ENCODE measurements around the gene BTBD9. TPM values are rescaled to one million over a fixed set of nuclear protein-coding genes. Genes with fewer than 3 reads are reported as not detected.
A peak's percentile ranks its signal among the peaks of the same experiment; 100 is the strongest.

Gene BTBD9
- total RNA-seq, 1 donor from 2014 or later, result 49.7 TPM

DNA sequence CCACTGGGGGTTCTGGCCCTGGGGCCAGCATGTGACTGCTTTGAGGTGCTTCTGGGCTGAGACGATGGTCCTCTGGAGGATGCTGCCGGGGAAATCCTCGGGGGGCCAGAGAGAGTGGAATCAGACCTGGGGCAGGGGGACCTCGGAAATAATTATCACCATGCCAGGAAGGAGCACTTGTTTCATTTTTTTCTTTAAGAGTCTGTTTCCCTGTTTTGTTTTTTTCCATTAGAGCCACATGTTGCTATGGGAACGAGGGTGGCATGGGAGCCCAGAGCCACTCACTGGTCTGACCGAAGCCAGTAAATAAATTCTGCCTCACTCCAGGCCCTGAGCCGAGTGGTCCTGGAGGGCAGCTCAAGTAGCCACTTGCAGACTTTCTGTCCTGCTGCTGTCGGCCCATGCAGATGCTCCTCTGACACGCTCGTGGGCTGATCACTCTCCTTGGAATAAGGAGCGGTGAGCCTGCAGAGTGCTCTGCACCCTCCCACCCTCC is 455.1 kb downstream of the BTBD9 start:
- DNase-seq, result no peak

DNA sequence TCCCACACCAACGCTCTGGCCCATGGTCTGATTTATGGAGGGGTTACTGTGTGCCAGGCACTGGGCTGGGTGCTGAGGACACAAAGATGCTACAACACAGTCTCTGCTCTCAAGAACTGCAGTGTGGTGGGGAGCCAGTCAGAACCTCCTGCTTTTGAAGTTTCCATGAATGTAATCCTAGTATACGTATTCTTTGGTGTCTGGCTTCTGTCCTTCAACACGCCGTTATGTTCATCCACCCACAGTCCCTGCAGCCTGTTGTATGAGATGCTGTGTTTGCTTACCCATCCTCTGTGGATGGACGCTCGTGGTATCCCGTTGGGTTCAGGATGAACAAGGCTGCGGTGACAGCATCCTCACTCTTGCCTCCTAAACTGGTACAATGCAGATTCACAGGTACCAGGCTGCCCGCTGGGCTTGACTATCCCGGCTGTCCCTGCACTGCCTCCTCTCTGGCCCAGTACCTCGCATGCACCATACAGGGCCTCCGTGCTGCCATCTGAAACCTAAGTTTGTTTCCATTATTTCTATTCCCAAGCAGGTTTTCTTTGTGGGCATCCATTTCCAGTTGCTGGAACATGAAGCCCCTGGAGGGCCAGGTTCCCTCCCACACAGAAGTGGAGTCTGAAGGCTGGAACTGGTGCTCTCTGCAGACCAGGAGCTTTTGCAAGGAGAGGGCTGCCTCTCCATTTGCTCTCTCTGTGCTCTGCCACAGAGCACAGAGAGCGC is 455.7 kb downstream of the BTBD9 start:
- DNase-seq (no peak), ATAC-seq (no peak)
- no peaks in the 10 kb centered on the region for H3K9me3 ChIP-seq
- H3K4me3 ChIP-seq, result no peak overlapping the region
- no peaks in the 10 kb centered on the region for H3K27me3 ChIP-seq (ENCODE audit: low read depth)
- H3K27ac ChIP-seq, result no peak overlapping the region
- peaks cover 4% of the 10 kb centered on the region for H3K36me3 ChIP-seq
- intact Hi-C loops (cut with DNase I), result no loop called here
- TF ChIP-seq, protein P1, sequence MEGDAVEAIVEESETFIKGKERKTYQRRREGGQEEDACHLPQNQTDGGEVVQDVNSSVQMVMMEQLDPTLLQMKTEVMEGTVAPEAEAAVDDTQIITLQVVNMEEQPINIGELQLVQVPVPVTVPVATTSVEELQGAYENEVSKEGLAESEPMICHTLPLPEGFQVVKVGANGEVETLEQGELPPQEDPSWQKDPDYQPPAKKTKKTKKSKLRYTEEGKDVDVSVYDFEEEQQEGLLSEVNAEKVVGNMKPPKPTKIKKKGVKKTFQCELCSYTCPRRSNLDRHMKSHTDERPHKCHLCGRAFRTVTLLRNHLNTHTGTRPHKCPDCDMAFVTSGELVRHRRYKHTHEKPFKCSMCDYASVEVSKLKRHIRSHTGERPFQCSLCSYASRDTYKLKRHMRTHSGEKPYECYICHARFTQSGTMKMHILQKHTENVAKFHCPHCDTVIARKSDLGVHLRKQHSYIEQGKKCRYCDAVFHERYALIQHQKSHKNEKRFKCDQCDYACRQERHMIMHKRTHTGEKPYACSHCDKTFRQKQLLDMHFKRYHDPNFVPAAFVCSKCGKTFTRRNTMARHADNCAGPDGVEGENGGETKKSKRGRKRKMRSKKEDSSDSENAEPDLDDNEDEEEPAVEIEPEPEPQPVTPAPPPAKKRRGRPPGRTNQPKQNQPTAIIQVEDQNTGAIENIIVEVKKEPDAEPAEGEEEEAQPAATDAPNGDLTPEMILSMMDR (IDR thresholded peaks at IDR 0.05), result no peak
- no peaks in the 10 kb centered on the region for H3K4me1 ChIP-seq

More for the DNA sequence above, 455.1 kb downstream of the BTBD9 start:
- peak in 1 of 2 donors; percentile 30 for ATAC-seq
- Histone ChIP-seq H3K4me1 (no peaks in the 10 kb centered on the region), H3K36me3 (peaks cover 4% of the 10 kb centered on the region), H3K27ac (no peak overlapping the region), H3K27me3 (ENCODE audit: low read depth) (no peaks in the 10 kb centered on the region), H3K9me3 (no peaks in the 10 kb centered on the region), H3K4me3 (no peak overlapping the region)
- TF ChIP-seq, protein P1 (IDR thresholded peaks at IDR 0.05), result no peak
- intact Hi-C loops (cut with DNase I), result no loop called here

DNA sequence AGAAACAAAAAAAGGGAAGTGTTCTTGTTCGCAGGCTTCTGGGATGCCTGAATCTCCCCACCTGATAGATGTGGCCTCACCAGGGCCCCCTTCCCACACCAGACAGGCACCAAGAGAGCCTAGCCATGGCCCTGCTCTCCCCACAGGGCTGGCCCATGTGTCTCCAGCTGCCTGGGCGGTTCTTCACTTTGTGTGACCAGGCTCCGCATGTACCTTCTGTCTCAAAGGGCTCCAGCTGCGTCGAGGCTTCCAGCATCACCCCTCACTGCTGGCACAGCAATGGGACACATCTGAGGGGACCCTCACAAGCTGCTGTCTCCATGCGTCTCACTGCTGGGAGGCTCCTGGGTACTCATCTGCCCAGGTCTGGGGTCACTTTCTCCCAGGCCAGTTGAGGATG is 457.3 kb downstream of the BTBD9 start:
- Histone ChIP-seq H3K4me1 (no peaks in the 10 kb centered on the region), H3K27me3 (ENCODE audit: low read depth) (no peaks in the 10 kb centered on the region), H3K27ac (no peak overlapping the region), H3K4me3 (no peak overlapping the region), H3K36me3 (peaks cover 4% of the 10 kb centered on the region), H3K9me3 (no peaks in the 10 kb centered on the region)
- intact Hi-C loops (cut with DNase I), result no loop called here
- ATAC-seq (no peak), DNase-seq (no peak)
- TF ChIP-seq, protein P1 (IDR thresholded peaks at IDR 0.05), result no peak

DNA sequence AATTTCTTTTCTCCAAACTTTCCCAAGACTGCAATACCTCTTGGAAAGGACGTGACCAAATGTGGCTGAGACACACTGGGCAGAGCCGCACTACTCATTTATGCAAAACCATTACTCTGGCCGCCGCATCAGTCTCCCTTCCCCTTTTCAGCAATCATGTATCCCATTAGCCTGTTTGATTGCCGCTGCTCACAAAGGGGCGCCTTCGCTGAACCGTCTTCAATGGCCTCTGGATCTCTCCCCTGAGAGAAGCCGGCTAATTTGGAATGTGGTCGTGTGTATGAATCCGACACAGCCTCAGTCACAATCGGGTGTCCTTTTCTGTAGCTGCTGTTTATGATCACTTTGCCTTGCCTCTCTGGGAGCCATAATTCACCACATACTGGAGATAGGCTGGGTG is 459.1 kb downstream of the BTBD9 start:
- no peak for ATAC-seq
- no peak overlapping the region for H3K4me3 ChIP-seq
- TF ChIP-seq, protein P1 (IDR thresholded peaks at IDR 0.05), result no peak

DNA sequence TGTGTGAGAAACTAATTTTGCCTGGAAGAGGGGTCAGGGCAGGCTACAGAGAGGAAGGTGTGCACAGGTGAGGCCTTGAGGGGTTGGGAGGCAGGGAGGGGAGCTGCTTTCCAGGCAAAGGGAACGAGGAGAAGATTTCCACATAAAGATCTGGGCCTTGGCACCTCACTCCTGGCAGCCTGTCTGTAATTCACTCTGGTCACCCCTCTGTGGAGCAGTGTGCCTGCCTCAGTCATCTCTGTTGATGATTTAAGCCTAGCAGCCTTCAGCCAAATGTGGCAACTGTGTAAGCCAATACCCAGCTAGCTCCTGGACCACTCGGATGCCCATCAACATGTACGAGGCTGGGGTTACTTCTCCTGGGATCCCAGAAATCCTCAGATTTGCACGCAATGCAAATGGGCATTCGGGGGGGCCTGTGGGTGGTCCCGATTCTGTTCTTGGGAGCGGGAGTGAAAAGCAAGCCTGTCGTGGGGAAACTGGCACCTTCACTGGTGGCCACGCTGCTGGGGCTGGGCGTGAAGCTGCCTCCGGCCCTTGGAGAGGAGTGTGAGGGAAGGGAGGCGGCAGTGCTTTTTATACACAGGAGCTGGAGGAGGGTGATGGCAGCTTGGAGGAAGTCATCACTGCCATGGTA is 459.8 kb downstream of the BTBD9 start:
- Histone ChIP-seq H3K36me3 (peaks cover 20% of the 10 kb centered on the region), H3K9me3 (no peaks in the 10 kb centered on the region), H3K4me1 (no peaks in the 10 kb centered on the region), H3K27ac (no peak overlapping the region), H3K27me3 (ENCODE audit: low read depth) (no peaks in the 10 kb centered on the region), H3K4me3 (no peak overlapping the region)
- DNase-seq (no peak), ATAC-seq (no peak)
- TF ChIP-seq, protein P1 (IDR thresholded peaks at IDR 0.05), result no peak
- intact Hi-C loops (cut with DNase I), result no loop called here

More for the DNA sequence above, 459.1 kb downstream of the BTBD9 start:
- Histone ChIP-seq H3K27ac (no peak overlapping the region), H3K4me1 (no peaks in the 10 kb centered on the region), H3K9me3 (no peaks in the 10 kb centered on the region), H3K36me3 (peaks cover 14% of the 10 kb centered on the region), H3K27me3 (ENCODE audit: low read depth) (no peaks in the 10 kb centered on the region)
- intact Hi-C loops (cut with DNase I), result no loop called here
- DNase-seq, result no peak
